Measurements from ENCODE around the gene KIAA0408.
"Not testable (repeated sequence)": the region's sequence is repeated elsewhere in the genome, so short reads cannot be mapped to it uniquely, and the experiment has no call there.

Gene KIAA0408

DNA sequence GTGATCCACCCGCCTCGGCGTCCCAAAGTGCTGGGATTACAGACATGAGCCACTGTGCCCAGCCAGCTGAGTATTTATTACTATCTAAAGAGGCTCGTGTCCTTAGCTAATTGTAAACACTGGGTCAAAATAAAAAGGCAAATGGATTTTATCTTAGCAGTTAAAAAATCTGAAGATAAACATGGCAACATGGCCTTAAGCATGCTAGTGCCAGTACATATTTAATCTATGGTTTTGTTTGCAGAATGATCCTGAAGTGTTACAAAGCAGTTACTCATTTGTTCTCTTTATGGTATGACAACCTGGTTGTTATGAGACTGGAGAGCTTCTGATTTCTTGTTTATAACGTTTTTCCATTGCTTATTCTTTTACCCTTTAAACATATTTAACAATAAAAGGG, 3.9 kb upstream of the KIAA0408 start:
- no peak for DNase-seq (ENCODE audit: low spot score)

DNA sequence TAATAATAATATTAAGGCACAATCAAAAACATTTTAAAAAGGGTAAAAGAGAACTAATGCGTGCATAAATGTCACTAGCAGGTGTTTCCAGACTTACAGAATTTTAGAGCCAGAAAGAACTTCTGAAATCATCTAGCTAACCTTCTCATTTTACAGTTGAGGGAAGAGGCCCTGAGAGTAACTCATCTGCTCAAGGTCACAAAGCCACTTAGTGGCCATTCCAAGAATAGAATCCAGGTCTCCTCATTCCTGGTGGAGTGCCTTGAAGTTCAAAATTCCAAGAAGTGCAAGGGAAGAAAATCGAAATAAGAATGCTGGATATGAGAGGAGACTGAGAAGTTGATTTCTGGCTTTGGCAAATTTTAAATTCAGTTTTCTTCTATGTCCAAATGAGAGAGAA, 3.2 kb upstream of the KIAA0408 start:
- DNase-seq (ENCODE audit: low spot score) = no peak

DNA sequence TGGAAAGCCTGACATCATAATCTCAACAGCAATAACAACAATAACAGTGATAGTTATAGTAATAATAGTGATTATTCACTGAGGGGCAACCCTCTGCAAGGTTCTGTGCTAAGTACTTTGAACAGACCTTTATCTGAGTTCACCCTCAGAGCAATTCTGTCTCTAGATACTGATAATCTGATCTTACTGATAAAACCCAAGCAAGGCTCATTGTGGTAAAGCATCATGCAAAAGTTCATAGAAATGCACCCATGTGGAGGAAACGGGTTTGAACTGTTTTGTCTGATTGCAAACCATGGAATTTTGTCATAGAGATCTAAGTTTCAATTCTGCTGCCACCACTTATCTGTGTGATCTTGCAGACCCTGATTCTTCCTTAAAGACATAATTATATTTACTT, 1.3 kb upstream of the KIAA0408 start:
- no peak for DNase-seq (ENCODE audit: low spot score)

DNA sequence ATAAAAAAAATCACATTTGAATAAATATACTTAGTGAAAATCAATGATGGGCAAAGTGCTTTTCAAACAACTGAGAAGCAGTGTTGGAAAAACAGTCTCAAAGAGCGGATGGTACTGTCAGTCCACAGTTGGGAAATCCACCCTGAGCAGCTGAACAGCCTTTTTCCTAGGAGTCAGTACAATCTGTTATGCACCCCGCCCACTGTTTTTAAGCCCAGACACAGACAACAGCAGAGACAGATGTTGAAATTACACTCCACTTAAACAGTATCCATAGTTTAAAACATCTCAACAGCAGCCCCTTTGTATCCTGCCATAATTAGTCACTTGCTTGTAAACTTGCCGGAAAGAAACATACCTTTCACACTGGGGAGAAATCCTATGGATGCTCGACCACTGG, 372 bp downstream of the KIAA0408 start:
- peak; percentile 78 for DNase-seq (ENCODE audit: low spot score)

DNA sequence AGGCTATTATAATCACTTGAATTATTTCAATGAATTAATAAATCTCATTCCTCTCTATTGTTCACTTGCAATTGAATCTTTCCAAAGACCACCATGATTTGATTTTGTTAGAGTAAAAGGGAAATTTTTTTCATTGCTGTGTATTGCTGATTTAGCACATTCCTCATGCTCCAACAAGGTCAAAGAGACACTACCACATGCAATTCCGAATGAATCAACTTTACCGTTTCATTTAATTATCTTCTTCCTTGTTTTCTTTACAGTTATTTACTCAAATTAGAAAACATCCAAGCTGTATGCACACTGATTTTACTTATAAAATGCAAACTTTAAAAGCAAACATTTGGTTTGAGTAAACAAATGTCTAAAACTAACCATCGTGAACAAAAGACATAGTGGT, 967 bp downstream of the KIAA0408 start:
- no peak for DNase-seq (ENCODE audit: low spot score)

DNA sequence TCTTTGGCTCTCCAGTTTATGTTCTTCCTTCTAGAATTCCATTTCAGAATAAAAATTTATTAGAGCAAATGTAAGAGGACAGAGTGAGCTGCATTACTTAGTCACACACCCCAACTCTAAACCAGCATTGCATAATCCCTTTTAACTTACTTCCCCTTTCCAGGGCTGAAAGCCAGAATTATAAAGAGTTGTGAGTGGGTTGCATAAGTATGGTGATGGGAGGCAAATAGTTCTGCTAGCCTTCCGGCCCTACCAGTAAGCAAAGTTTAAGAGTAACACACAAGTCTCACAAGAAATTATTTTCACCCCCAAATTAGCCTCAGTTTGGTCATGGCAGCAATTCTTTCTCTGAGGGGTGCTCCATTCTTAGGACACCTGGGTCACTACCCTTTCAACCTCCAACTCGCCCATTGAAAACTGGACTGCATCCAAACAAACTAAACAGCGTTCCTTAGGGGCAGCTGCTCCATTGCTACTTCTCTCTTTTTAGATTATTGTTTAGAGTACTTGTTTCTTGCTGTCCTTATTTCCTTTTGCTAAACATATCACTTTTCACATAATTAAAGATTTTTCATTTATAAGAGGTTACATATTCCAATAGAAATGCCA, 1.6 kb downstream of the KIAA0408 start:
- DNase-seq (ENCODE audit: low spot score) = no peak

DNA sequence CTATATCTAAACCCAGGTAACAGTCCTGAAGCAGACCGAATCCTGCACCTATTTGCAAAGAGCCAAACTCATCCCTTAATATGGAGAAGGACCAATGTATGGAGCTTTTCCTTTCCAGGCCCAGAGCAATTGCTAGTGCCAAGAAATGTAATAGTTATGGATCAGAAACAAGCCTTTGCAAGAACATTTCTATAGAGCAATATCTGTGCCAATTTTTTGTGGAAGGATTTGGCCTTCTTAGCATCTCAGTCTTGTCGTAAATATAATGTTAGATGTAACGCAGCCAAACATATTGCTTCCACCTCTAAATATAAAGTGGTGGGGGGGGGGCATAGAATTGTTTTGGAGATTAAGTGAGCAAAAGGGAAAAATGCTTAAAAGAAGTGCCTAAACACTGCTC, 2.7 kb downstream of the KIAA0408 start:
- DNase-seq (ENCODE audit: low spot score) = no peak

DNA sequence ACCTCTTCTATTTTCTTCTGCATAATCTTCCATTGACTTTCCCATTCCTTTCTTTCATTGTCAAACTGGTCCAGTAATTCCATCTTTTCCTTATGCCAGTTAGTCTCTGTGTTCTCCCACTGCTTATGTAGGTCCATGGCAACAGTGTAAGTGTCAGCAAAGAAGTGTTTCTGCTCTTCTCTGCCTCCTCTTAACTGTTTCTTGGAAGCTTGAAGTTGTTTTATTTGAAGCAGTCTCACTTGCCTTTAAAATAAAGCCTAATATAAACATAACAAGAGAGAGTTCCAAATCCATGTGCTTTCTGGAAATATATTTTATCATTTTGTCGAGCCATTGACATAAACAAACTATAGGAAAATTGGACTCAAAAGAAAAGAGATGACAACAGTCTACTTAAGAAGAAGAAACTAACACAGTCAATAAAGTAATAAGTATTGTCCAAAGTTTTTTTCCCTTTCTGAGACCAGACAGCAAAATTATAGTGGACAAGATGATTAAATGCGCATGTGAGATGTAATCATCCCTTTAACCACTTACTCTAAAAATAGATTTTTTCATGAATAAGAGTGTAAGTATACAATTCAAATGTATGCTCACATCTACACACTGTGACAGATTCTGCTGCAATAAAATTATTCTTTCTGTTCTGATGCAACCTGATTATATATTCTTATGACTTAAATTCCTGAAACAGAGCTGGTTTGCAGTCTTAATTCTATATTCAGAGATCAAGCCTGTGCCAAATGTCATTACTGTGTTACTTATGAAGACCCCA, 5.2 kb downstream of the KIAA0408 start:
- DNase-seq (ENCODE audit: low spot score) = no peak

DNA sequence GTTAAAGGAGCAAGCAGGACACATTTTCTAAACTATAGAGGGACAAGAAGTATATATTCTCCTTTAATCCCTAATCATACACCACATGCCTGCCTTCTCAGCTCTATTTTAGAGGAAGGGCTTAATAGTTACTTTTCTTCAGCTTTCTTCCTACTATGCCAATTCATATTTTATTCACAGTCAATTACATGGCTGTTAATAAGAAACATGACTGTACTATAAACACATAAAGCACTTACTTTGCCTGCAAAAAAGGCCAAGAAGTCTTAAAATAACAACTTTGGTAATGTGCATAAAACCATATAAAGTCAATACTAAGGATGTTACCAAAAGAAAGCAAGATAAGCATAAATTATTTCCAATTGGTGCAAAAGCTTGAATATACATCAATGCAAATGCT, 6.4 kb downstream of the KIAA0408 start:
- no peak for DNase-seq (ENCODE audit: low spot score)

DNA sequence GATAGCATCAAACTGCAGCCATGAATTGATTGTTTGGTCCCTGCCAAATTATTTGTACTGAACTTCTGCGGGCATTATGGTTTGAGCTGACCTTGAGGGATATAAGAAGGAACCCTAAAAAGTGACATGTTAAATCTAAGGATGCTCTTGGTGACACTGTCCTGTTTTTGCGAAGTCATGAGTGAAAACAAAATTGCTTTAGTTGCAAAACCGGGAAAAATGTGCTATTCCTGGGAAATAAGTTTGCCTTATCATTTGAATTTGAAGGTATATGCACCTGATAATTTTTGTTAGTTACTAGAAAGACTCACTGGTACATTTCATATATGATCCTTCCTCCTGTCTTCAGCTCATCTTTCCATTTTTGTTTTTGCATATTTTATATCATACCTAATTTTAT, 7.8 kb downstream of the KIAA0408 start:
- DNase-seq (ENCODE audit: low spot score) = no peak

DNA sequence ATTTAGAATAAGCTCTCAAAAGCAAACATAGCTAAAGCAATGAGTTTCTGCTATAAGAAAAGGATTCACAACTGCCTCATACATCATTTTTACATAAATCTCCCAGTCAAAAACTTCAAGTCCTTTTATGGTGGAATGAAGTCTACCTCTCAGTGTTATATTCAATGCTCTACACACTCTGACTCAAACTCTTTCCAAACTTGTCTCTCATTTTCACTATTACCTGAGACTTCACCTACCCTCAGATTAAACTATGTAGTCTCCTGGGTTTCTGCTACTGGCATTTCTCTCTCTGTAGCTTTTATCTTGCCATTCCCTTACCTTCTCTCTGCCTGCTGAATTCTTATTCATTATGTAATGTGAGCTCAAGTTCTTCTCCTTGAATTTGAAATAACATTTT, 11.4 kb downstream of the KIAA0408 start:
- DNase-seq (ENCODE audit: low spot score) = no peak

DNA sequence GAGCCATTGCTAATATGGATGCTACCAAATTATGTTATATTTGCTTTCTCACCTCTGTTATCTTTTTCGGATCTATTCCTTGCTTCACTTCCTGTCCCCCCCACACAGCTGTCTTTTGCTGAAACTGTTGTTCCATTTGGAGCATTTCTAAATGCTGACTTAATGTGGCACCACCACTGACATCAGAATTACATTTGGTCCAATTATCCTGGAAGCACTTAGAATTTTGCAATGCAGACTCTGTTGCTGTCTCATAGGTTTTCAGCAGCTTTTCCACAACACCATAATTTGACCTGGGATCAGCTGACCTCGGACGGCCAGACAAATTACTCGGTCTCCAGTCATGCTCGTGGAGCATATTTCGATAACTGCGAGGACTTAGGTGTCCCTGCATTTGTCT, 12.8 kb downstream of the KIAA0408 start:
- DNase-seq (ENCODE audit: low spot score) = no peak

DNA sequence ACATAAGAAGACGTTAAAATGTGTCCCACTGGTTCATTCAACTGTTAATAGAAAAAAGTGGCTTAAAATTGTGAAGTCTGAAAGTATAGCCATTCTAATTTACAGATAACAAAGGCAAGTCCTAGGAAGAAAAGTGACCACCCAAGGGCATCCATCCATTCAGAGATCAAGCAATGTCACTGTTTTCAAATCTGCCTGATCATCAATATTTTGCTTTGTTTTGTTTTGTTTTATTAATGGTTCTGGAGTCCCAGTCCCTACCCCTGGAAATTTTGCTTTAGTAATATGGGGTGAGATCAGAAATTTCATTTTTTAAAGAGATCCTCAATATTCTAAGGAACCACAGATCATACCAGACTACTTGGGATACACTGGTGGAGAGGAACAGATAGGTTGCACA, 17.3 kb downstream of the KIAA0408 start:
- DNase-seq (ENCODE audit: low spot score) = no peak

DNA sequence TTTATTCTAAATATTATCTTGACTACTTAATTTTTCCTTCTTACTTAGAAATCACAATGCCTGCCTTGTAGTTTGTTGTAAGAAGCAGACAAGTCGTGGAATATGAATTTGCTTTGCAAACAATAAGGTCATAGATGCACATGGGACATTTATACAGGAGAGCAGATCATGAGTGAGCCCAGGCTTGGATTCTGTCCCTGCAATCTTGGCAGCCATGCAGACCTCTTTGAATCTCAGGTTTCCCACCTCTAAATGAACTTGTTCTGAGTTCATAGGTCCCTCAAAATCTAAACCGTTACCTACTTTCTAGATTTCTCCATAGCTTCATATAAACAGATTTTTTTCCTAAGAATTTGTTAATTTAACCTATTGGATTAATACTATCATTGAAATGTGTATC, 19.5 kb downstream of the KIAA0408 start:
- DNase-seq (ENCODE audit: low spot score) = no peak

DNA sequence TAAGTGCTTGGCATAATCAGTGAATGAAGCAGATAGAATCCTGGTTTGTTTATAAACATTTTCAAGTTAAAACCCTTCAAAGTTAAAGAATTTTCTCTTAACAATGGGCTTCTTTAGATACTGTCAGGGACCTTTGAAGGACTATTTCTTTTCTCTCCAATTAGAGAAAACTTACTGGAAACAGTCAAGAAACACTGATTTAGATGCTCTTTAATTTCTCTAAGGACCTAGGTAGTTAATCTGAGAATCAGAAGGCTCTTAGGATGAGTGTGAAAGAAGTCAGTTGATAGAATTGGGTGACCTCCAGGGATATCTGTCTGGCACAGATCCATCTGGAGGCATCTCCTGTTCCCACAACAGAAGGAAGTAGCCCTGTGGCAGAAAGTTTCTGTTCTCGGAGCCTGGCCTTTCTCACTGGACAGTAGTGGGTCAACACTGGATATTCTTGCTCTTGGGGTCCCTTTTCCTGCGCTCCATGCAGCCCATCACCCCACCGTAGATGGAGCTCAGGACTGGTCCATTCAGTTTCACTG, 22.5 kb downstream of the KIAA0408 start:
- DNase-seq (ENCODE audit: low spot score) = peak; percentile 26

DNA sequence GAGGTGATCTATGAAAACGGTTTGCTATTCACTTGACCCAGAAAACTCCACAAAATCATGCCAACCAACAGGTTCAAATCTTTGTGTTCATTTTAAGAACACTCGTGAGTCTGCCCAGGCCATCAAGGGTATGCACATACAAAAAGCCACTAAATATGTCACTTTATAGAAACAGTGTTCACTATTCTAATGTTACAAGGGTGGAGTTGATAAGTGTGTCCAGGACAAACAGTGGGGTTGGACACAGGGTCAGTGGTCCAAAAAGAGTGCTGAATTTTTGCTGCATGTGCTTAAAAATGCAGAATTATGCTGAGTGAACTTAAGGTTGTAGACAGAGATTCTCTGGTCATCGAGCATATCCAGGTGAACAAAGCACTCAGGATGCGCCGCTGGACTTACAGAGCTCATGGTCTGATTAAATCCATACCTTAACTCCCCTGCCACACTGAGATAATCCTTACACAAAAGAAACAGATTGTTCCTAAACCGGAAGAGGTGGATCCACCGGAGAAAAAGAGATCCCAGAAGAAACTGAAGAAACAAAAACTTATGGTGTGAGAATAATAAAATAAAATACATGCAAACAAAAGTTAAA, 23.5 kb downstream of the KIAA0408 start:
- no peak for DNase-seq (ENCODE audit: low spot score)

DNA sequence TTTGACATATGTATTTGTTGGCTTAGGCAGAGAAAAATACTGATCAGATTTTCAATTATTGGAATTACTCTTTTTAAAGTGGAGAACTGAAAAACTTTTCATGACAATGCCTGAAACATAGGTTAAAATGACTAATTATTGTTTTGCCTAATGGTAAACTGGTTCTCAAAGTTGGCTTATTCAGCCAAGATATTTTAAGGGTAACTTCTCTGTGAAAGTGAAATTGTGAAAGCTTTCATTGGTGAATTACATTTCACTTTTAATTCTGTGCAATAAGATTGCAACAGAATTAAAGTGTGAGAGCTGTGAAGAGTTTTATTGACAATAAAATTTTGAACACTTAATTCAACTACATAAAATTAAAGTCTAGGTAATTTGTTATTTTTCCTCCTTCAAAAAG, 24.5 kb downstream of the KIAA0408 start:
- DNase-seq (ENCODE audit: low spot score) = no peak

DNA sequence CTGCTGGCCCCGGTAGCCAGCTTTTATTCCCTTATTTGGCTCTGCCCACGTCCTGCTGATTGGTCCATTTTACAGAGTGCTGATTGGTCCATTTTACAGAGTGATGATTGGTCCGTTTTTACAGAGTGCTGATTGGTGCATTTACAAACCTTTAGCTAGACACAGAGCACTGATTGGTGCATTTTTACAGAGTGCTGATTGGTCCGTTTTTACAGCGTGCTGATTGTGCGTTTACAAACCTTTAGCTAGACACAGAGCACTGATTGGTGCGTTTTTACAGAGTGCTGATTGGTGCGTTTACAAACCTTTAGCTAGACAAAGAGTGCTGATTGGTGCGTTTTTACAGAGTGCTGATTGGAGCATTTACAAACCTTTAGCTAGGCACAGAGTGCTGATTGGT, 30.6 kb downstream of the KIAA0408 start:
- DNase-seq (ENCODE audit: low spot score) = not testable (repeated sequence)

DNA sequence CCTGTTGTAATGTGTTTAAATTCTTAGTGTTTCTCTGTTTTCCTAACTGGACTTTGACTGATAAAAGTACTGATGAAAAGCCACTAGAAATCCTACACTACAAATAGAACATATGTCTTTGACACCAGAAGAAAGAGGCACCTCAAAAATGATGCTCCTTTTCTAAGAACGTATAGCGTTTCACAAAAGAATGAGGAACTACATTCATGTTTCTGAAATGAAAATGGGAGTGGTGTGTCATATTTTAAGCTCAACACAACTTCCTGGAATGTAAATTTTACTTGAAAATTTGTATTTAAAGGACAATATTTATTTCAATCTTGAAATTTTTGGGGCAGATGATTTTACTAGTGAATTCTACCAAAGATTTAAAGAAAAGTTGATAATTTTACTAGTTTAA, 35.3 kb downstream of the KIAA0408 start:
- DNase-seq (ENCODE audit: low spot score) = no peak

DNA sequence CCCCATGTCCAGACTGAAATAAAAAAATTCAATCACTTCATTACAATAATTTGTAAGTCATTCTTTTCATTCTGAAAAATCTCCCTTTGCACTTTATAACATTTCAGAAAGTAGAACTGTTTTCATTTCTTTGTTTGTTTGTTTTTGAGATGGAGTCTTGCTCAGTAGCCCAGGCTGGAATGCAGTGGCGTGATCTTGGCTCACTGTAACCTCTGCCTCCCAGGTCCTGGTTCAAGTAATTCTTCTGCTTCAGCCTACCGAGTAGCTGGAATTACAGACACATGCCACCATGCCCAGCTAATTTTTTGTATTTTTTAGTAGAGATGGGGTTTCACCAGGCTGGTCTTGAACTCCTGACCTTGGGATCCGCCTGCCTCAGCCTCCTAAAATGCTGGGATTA, 38.0 kb downstream of the KIAA0408 start:
- not testable (repeated sequence) for DNase-seq (ENCODE audit: low spot score)

DNA sequence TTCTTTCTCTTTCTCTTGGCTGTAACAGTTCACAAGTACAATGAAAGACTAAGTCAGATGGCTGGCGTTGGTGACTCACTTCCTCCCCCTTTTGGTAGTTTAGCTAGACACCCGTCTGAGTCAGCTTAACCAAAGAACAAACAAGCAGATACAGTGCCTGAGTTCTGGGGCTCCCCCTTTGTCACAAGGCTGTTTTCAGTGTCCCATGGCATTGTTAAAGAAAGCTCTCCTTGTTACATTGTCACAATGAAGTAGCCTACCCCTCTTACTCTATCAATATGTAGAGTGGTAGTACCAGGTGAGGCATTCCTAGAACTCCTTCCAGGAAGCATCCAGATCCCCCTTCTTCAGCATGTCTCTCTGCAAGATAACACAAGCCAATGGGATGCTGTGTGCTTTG, 38.6 kb downstream of the KIAA0408 start:
- peak; percentile 78 for DNase-seq (ENCODE audit: low spot score)

DNA sequence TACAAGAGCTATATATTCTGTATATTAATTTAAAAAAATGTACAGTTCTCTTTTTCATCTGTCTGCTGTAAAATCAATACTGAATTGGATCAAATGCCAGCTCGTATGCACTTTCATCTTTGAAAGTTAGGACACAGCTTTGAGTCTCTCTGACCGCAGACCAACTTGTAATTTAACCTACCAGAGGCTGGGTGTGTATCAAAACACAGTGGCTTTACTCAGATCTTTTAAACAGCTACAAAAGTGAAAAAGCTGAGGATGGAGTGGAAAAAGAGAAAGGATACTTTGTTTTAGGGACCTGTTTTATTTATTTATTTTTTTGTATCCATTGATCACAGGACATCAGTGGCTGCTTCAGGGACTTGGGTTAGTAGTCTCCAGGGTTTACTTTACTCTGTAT, 44.1 kb downstream of the KIAA0408 start:
- DNase-seq (ENCODE audit: low spot score) = peak; percentile 32

DNA sequence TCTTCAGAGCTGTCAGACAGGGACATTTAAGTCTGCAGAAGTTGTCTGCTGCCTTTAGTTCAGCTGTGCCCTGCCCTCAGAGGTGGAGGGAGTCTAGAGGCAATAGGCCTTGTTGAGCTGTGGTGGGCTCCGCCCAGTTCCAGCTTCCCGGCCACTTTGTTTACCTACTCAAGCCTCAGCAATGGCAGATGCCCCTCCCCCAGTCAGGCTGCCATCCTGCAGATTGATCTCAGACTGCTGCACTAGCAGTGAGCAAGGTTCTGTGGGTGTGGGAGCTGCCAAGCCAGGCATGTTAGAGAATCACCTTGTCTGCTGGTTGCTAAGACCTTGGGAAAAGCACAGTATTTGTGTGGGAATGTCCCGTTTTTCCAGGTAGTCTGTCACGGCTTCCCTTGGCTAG, 46.1 kb downstream of the KIAA0408 start:
- not testable (repeated sequence) for DNase-seq (ENCODE audit: low spot score)

All from COLO829 (cell line).